GM13977 (cell line): ENCODE data around the gene CELSR2.

Experiments
- DNase-seq: peaks from one replicate; pipeline ENCODE4 v3.0.0; 2012; ENCODE audit warnings: low spot score
- in situ Hi-C: fragments of 300-500 bp; cut with MboI; formaldehyde crosslinking; loops from one replicate; pipeline ENCODE4 v1.12.0; 2022; ENCODE audit warnings: low sequenced_read_pairs, low pct_unique_long_range_greater_than_20kb, mixed read lengths, inconsistent platforms; ENCODE audit not compliant: unreplicated experiment
- TF ChIP-seq, protein P1 (sequence below): IDR thresholded peaks from 2 replicates; pipeline ENCODE4 v1.5.1; 2012; ENCODE audit warnings: mild to moderate bottlenecking, control low read depth; ENCODE audit not compliant: insufficient read depth; ENCODE audit errors: extremely low read depth, missing control alignments

CELSR2 gene

DNA sequence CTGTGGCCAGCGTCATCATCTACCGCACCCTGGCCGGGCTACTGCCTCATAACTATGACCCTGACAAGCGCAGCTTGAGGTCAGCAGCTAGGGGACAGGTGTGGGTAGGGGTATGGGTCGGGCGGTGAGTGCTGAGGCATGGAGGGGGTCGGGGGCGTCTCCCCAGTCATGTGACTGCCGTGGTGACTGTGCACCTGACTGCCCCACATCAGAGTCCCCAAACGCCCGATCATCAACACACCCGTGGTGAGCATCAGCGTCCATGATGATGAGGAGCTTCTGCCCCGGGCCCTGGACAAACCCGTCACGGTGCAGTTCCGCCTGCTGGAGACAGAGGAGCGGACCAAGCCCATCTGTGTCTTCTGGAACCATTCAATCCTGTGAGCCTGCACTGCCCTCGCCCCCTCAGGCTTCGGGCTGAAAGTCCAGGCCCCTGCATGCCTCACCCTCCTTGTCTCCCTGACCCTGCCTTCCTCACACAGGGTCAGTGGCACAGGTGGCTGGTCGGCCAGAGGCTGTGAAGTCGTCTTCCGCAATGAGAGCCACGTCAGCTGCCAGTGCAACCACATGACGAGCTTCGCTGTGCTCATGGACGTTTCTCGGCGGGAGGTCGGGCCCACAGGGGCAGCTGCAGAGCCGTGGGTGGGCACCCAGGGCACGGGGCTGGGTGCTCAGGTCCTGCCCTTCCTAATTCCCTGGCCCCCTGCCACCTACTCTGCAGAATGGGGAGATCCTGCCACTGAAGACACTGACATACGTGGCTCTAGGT, 20.1 kb downstream of the CELSR2 start:
- in situ Hi-C loops, result loop anchor here (10.0 kb wide), 1 partner anchor 265 kb away; the partner anchor contains the start of gene GPR61
- TF ChIP-seq, protein P1, sequence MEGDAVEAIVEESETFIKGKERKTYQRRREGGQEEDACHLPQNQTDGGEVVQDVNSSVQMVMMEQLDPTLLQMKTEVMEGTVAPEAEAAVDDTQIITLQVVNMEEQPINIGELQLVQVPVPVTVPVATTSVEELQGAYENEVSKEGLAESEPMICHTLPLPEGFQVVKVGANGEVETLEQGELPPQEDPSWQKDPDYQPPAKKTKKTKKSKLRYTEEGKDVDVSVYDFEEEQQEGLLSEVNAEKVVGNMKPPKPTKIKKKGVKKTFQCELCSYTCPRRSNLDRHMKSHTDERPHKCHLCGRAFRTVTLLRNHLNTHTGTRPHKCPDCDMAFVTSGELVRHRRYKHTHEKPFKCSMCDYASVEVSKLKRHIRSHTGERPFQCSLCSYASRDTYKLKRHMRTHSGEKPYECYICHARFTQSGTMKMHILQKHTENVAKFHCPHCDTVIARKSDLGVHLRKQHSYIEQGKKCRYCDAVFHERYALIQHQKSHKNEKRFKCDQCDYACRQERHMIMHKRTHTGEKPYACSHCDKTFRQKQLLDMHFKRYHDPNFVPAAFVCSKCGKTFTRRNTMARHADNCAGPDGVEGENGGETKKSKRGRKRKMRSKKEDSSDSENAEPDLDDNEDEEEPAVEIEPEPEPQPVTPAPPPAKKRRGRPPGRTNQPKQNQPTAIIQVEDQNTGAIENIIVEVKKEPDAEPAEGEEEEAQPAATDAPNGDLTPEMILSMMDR, result no peak
- no peak for DNase-seq

DNA sequence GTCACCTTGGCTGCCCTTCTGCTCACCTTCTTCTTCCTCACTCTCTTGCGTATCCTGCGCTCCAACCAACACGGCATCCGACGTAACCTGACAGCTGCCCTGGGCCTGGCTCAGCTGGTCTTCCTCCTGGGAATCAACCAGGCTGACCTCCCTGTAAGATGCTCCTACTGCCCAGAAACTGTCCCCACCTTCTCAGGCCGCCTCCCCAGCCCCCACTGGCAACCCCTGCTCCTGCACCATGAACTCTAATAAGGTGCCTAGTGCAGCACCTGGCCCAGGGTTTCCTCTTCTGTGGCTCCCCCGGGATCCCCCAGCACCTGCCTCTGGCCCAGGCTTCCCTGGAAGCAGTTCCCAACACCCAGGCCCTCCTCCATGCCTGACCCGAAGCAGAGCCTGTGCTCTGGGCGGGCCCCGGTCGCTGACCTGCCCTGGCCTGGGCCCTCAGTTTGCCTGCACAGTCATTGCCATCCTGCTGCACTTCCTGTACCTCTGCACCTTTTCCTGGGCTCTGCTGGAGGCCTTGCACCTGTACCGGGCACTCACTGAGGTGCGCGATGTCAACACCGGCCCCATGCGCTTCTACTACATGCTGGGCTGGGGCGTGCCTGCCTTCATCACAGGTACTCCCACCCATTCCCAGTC, 20.8 kb downstream of the CELSR2 start:
- DNase-seq, result no peak
- in situ Hi-C loops, result loop anchor here (10.0 kb wide), 1 partner anchor 265 kb away; the partner anchor contains the start of gene GPR61
- TF ChIP-seq, protein P1, result no peak

DNA sequence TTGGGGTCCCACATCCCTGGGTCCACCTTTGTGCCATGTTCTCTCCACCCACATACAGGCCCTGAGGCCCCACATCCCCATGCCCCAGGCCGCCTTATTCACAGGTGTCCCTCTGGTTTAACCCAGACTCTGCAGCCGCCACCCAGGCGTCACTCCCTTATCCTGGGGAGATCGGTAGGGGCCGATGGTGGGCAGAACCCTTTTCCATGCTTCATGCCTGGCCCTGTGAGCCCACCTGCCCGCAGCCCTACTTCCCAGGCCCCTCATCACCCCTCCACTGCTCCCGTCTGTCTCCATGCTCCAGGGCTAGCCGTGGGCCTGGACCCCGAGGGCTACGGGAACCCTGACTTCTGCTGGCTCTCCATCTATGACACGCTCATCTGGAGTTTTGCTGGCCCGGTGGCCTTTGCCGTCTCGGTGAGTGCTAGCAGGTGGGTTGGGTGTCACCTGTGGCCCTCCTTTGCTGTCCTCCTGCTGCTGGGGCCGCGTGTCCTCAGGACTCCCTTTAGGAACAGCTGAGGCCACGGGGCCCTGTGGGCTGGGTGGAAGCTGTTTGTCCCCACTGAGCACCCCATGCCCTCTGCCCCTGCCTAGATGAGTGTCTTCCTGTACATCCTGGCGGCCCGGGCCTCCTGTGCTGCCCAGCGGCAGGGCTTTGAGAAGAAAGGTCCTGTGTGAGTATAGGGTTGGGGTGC, 21.4 kb downstream of the CELSR2 start:
- DNase-seq, result no peak
- in situ Hi-C loops, result no loop called here
- TF ChIP-seq, protein P1, result no peak

DNA sequence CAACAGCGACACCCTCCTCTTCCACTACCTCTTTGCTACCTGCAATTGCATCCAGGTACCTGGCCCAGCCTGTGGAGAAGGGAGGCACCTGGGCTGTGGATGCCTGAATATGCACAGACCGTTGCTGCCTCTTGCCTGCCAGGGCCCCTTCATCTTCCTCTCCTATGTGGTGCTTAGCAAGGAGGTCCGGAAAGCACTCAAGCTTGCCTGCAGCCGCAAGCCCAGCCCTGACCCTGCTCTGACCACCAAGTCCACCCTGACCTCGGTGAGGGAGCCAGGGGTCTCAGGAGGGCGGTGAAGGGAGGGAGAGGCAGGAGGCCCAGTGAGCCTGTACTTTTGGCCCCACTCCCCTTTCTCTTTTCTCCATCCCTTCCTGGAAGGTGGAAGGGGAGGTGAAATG, 22.1 kb downstream of the CELSR2 start:
- in situ Hi-C loops, result no loop called here
- DNase-seq, result no peak
- TF ChIP-seq, protein P1, result no peak

DNA sequence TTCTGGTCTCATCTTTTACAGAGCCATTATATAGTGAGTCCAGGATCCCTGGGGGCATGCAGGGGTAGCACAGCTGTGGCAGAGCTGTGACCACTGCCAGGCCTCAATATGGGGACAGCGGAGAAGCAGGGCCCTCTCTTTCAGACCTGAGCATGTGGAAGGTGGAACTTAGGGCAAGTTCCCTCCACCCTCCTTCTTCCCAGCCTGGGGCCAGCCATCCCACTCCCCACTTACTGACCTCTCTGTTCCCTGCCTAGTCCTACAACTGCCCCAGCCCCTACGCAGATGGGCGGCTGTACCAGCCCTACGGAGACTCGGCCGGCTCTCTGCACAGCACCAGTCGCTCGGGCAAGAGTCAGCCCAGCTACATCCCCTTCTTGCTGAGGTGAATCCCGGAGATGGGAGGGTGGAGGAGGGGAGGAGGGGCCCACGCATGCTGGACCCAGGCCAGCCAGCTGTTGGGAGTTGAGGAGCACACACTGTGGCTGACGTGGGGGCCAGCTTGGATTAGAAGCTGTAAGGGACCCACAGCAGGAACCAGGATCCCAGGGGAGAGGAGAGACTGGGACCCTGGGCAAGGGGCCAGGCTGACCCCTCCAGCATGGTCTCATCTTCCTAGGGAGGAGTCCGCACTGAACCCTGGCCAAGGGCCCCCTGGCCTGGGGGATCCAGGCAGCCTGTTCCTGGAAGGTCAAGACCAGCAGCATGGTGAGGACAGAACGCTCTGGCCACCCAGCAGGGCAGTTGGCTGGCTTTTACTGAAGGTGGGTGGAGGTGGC, 22.9 kb downstream of the CELSR2 start:
- TF ChIP-seq, protein P1, result no peak
- DNase-seq, result no peak
- in situ Hi-C loops, result no loop called here
